ENCODE measurements around the gene NEGR1. TPM values are rescaled to one million over a fixed set of nuclear protein-coding genes. Genes with fewer than 3 reads are reported as not detected.

Gene NEGR1
- total RNA-seq, 4 donors from 2014 or later = 34.5 to 58.8 (median 48.5) TPM

GRCh38 chr1:71635568-71635967 lies 646.8 kb downstream of the NEGR1 start:
- Histone ChIP-seq H3K36me3 (no peaks in the 10 kb centered on the region), H3K27ac (replicated peaks in 1 of 4) (no peak overlapping the region), H3K27me3 (no peaks in the 10 kb centered on the region), H3K9me3 (no peaks in the 10 kb centered on the region), H3K4me1 (no peaks in the 10 kb centered on the region), H3K4me3 (no peak overlapping the region)
- intact Hi-C loops (cut with DNase I) = no loop called here
- DNase-seq (ENCODE audit: extremely low spot score) = no peak
- 94% methylated on average over 2 of the region's 2 CpGs for WGBS
- TF ChIP-seq EP300 (IDR thresholded peaks at IDR 0.05) (no peak), POLR2AphosphoS5 (IDR thresholded peaks at IDR 0.05) (no peak), POLR2A (IDR thresholded peaks at IDR 0.05; ENCODE audit: low read depth) (no peak), CTCF (IDR thresholded peaks at IDR 0.05) (no peak)

GRCh38 chr1:71634159-71634558 lies 648.2 kb downstream of the NEGR1 start:
- TF ChIP-seq POLR2A (IDR thresholded peaks at IDR 0.05; ENCODE audit: low read depth) (no peak), EP300 (IDR thresholded peaks at IDR 0.05) (no peak), CTCF (IDR thresholded peaks at IDR 0.05) (no peak), POLR2AphosphoS5 (IDR thresholded peaks at IDR 0.05) (no peak)
- no peaks in the 10 kb centered on the region for H3K9me3 ChIP-seq
- no peak for DNase-seq (ENCODE audit: extremely low spot score)
- H3K4me3 ChIP-seq = no peak overlapping the region
- H3K27ac ChIP-seq (replicated peaks in 1 of 4) = no peak overlapping the region
- no peaks in the 10 kb centered on the region for H3K27me3 ChIP-seq
- intact Hi-C loops (cut with DNase I) = no loop called here
- H3K4me1 ChIP-seq = no peaks in the 10 kb centered on the region
- H3K36me3 ChIP-seq = no peaks in the 10 kb centered on the region

GRCh38 chr1:71630073-71630472 lies 652.3 kb downstream of the NEGR1 start:
- 96% methylated on average over 1 of the region's 1 CpG for WGBS
- H3K4me3 ChIP-seq = no peak overlapping the region
- H3K9me3 ChIP-seq = no peaks in the 10 kb centered on the region
- H3K36me3 ChIP-seq = no peaks in the 10 kb centered on the region
- no peak for DNase-seq (ENCODE audit: extremely low spot score)
- TF ChIP-seq POLR2AphosphoS5 (IDR thresholded peaks at IDR 0.05) (no peak), EP300 (IDR thresholded peaks at IDR 0.05) (no peak), POLR2A (IDR thresholded peaks at IDR 0.05; ENCODE audit: low read depth) (no peak), CTCF (IDR thresholded peaks at IDR 0.05) (no peak)
- intact Hi-C loops (cut with DNase I) = no loop called here
- H3K27me3 ChIP-seq = no peaks in the 10 kb centered on the region
- H3K27ac ChIP-seq (replicated peaks in 1 of 4) = no peak overlapping the region
- no peaks in the 10 kb centered on the region for H3K4me1 ChIP-seq

GRCh38 chr1:71625004-71625403 lies 657.3 kb downstream of the NEGR1 start:
- H3K4me1 ChIP-seq = no peaks in the 10 kb centered on the region
- H3K4me3 ChIP-seq = no peak overlapping the region
- no peak overlapping the region for H3K27ac ChIP-seq (replicated peaks in 1 of 4)
- no peaks in the 10 kb centered on the region for H3K27me3 ChIP-seq
- intact Hi-C loops (cut with DNase I) = no loop called here
- H3K9me3 ChIP-seq = no peaks in the 10 kb centered on the region
- DNase-seq (ENCODE audit: extremely low spot score) = no peak
- no peaks in the 10 kb centered on the region for H3K36me3 ChIP-seq
- TF ChIP-seq POLR2AphosphoS5 (IDR thresholded peaks at IDR 0.05) (no peak), EP300 (IDR thresholded peaks at IDR 0.05) (no peak), POLR2A (IDR thresholded peaks at IDR 0.05; ENCODE audit: low read depth) (no peak), CTCF (IDR thresholded peaks at IDR 0.05) (no peak)

- no peak for DNase-seq (ENCODE audit: extremely low spot score)
- no peaks in the 10 kb centered on the region for H3K36me3 ChIP-seq
- H3K27me3 ChIP-seq = no peaks in the 10 kb centered on the region
- H3K27ac ChIP-seq (replicated peaks in 1 of 4) = no peak overlapping the region
- H3K4me3 ChIP-seq = no peak overlapping the region
- 90% methylated on average over 1 of the region's 1 CpG for WGBS
- H3K4me1 ChIP-seq = no peaks in the 10 kb centered on the region
- TF ChIP-seq POLR2AphosphoS5 (IDR thresholded peaks at IDR 0.05) = no peak
- no peak for TF ChIP-seq CTCF (IDR thresholded peaks at IDR 0.05)
- TF ChIP-seq EP300 (IDR thresholded peaks at IDR 0.05) = no peak
- TF ChIP-seq POLR2A (IDR thresholded peaks at IDR 0.05; ENCODE audit: low read depth) = no peak
- H3K9me3 ChIP-seq = no peaks in the 10 kb centered on the region
- intact Hi-C loops (cut with DNase I) = no loop called here
Measured at GRCh38 chr1:71623888-71624287, 658.5 kb downstream of the NEGR1 start.
